Neutrophil (primary cell): ENCODE results near the gene ANO6.
"Not testable (repeated sequence)": the region's sequence is repeated elsewhere in the genome, so short reads cannot be mapped to it uniquely, and the experiment has no call there.

Experiments used
- H3K27ac ChIP-seq: fragments of 200-600 bp; sonication (generic); 2 replicates; pipeline ENCODE4 v1.5.1; 2016; ENCODE audit warnings: mild to moderate bottlenecking, moderate library complexity
- H3K27me3 ChIP-seq: fragments of 200-600 bp; sonication (generic); 2 replicates; pipeline ENCODE4 v1.6.0; 2016; ENCODE audit warnings: mild to moderate bottlenecking
- H3K36me3 ChIP-seq: fragments of 200-600 bp; sonication (generic); 2 replicates; pipeline ENCODE4 v1.5.1; 2017
- H3K4me1 ChIP-seq, 2 experiments: fragments of 200-600 bp in 1 of 2; sonication (generic) in 1 of 2; 1 replicate in 1 of 2; 2 replicates in 1 of 2; pipeline versions ENCODE4 v1.5.1 to v1.6.1; 2013 to 2016; ENCODE audit warnings: low read depth in 1 of 2, low read length in 1 of 2, mild to moderate bottlenecking in 1 of 2, moderate library complexity in 1 of 2; ENCODE audit not compliant: control insufficient read depth in 1 of 2, insufficient read depth in 1 of 2
- H3K4me3 ChIP-seq, 2 experiments: fragments of 200-600 bp in 1 of 2; sonication (generic) in 1 of 2; 1 replicate in 1 of 2; 2 replicates in 1 of 2; pipeline ENCODE4 v1.5.1; 2013 to 2016; ENCODE audit warnings: low read depth in 1 of 2, low read length in 1 of 2, mild to moderate bottlenecking in 1 of 2, moderate library complexity in 1 of 2
- H3K9me3 ChIP-seq: fragments of 200-600 bp; sonication (generic); 2 replicates; pipeline ENCODE4 v1.5.1; 2016
- TF ChIP-seq, protein P1 (sequence below): fragments of 200-600 bp; sonication (generic); IDR thresholded peaks from 2 replicates; pipeline ENCODE4 v1.5.1; 2016; ENCODE audit warnings: antibody characterized with exemption

ANO6 gene

DNA sequence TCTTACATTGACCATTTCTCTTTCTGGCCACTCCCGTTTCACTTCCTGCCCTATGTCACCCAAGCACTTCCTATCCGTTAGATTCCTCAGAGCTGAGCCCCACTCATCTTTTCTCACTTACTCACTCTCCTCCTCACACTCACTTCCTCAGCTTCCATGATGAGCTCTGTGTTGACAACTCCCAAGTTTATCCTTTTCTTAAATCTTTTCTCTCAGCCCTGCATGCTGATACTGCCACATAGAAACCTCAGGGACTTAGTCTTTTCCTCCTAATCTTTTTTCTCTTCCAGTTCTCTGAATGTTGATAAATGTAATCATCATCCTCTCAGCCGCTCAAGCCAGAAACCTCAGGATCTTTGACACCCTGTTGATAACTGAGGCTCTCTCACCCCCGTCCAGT is 99.6 kb downstream of the ANO6 start:
- TF ChIP-seq, protein P1, sequence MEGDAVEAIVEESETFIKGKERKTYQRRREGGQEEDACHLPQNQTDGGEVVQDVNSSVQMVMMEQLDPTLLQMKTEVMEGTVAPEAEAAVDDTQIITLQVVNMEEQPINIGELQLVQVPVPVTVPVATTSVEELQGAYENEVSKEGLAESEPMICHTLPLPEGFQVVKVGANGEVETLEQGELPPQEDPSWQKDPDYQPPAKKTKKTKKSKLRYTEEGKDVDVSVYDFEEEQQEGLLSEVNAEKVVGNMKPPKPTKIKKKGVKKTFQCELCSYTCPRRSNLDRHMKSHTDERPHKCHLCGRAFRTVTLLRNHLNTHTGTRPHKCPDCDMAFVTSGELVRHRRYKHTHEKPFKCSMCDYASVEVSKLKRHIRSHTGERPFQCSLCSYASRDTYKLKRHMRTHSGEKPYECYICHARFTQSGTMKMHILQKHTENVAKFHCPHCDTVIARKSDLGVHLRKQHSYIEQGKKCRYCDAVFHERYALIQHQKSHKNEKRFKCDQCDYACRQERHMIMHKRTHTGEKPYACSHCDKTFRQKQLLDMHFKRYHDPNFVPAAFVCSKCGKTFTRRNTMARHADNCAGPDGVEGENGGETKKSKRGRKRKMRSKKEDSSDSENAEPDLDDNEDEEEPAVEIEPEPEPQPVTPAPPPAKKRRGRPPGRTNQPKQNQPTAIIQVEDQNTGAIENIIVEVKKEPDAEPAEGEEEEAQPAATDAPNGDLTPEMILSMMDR = no peak
- Histone ChIP-seq H3K36me3 (peaks cover 8% of the 10 kb centered on the region), H3K27me3 (no peaks in the 10 kb centered on the region), H3K4me3 (no peak overlapping the region), H3K9me3 (no peaks in the 10 kb centered on the region), H3K4me1 (no peaks in the 10 kb centered on the region), H3K27ac (no peak overlapping the region)

DNA sequence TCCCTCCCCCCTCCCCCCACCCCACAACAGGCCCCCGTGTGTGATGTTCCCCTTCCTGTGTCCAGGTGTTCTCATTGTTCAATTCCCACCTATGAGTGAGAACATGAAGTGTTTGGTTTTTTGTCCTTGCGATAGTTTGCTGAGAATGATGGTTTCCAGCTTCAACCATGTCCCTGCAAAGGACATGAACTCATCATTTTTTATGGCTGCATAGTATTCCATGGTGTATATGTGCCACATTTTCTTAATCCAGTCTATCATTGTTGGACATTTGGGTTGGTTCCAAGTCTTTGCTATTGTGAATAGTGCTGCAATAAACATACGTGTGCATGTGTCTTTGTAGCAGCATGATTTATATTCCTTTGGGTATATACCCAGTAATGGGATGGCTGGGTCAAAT is 101.4 kb downstream of the ANO6 start:
- not testable (repeated sequence) for H3K27ac ChIP-seq, H3K36me3 ChIP-seq, H3K4me3 ChIP-seq, H3K9me3 ChIP-seq, H3K4me1 ChIP-seq, H3K27me3 ChIP-seq

DNA sequence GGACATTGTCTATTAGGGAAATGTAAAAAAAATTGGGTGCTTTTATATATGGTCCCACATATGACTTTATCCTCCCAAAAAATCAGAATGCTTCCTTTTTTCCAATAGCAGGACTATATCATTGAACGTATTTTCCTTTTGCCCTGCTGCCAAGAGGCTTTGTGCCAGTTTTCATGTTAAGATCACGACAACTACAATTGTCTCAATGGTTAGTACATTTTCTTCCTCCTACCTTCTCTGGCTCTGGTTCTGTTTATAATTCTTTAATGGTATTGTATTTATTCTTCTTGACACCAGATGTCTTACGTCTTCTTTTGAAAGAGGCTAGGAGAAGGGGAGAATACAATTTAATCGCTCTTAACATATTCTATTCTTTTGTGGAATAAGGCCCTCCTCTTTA is 106.9 kb downstream of the ANO6 start:
- Histone ChIP-seq H3K27me3 (no peaks in the 10 kb centered on the region), H3K36me3 (no peaks in the 10 kb centered on the region), H3K9me3 (no peaks in the 10 kb centered on the region), H3K4me3 (no peak overlapping the region), H3K27ac (no peak overlapping the region), H3K4me1 (no peaks in the 10 kb centered on the region)
- TF ChIP-seq, protein P1 = no peak

DNA sequence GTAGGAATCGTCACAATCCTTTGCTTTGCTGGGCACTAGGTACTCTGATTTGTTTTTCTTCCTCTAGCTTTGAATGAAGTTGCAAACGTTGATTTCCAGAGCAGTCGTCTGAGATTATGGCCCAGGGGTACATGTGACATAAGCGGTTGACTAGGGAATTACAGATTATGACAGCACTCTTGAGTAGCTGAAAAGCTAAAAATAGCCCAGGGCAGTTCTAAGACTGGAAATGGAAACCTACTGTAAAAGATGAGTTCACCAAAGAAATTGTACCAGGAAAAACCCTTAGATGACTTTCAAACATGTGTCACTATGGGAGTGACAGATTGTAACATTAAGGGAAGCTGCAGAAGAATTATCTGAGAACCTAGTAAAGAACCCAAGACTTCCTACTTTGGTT is 108.5 kb downstream of the ANO6 start:
- H3K27ac ChIP-seq = no peak overlapping the region
- H3K9me3 ChIP-seq = no peaks in the 10 kb centered on the region
- H3K4me1 ChIP-seq = no peaks in the 10 kb centered on the region
- no peaks in the 10 kb centered on the region for H3K36me3 ChIP-seq
- no peaks in the 10 kb centered on the region for H3K27me3 ChIP-seq
- TF ChIP-seq, protein P1 = no peak
- no peak overlapping the region for H3K4me3 ChIP-seq

- TF ChIP-seq, protein P1 = no peak
- Histone ChIP-seq H3K27me3 (no peaks in the 10 kb centered on the region), H3K27ac (no peak overlapping the region), H3K36me3 (no peaks in the 10 kb centered on the region), H3K9me3 (no peaks in the 10 kb centered on the region), H3K4me3 (no peak overlapping the region), H3K4me1 (no peaks in the 10 kb centered on the region)
Observed at GRCh38 chr12:45326358-45326975, 110.6 kb downstream of the ANO6 start.

DNA sequence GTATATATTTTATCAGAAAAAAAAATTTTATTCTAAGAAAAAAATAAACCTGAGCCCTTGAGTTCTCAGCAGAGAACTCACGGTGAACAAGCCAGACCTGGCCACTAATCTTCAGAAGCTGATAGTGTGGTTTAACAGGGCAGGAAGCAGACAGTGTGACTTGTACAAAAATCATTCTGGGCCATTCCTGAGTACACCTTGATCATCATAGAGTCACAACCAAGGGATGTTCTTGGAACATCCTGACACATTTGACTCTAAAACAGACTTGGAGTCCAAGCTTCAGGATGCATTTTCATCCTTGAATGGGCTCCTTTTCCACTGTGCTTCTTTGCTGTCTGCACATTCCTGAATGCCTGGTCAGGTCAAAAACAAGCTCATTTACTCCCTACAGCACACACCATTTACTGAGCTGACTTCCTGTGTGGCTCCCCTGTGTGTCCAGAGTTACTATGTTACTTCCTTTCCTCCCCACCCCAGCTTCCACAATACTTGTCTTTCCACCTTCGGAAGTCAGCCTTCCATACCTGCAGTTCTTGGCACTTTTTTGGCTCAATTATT is 112.0 kb downstream of the ANO6 start:
- H3K27me3 ChIP-seq = no peaks in the 10 kb centered on the region
- no peaks in the 10 kb centered on the region for H3K4me1 ChIP-seq
- TF ChIP-seq, protein P1 = no peak
- H3K4me3 ChIP-seq = no peak overlapping the region
- no peaks in the 10 kb centered on the region for H3K36me3 ChIP-seq
- no peak overlapping the region for H3K27ac ChIP-seq
- H3K9me3 ChIP-seq = no peaks in the 10 kb centered on the region
